HUES48 (cell line): ENCODE measurements around the gene CDK13.
A peak's percentile ranks its signal among the peaks of the same experiment; 100 is the strongest.
"Not testable (repeated sequence)": the region's sequence is repeated elsewhere in the genome, so short reads cannot be mapped to it uniquely, and the experiment has no call there.

Experiments used
- H3K27ac ChIP-seq: one replicate; pipeline ENCODE4 v1.7.0; 2013; ENCODE audit warnings: low read depth, low read length, inconsistent platforms
- H3K27me3 ChIP-seq: 2 replicates; pipeline ENCODE4 v1.6.1; 2013; ENCODE audit warnings: mild to moderate bottlenecking, low read length; ENCODE audit not compliant: control insufficient read depth, insufficient read depth
- H3K36me3 ChIP-seq: 2 replicates; pipeline ENCODE4 v1.6.1; 2013; ENCODE audit warnings: low read length; ENCODE audit not compliant: control insufficient read depth, insufficient read depth
- H3K4me1 ChIP-seq: 2 replicates; pipeline ENCODE4 v1.6.1; 2013; ENCODE audit warnings: mild to moderate bottlenecking, low read length; ENCODE audit not compliant: control insufficient read depth, insufficient read depth
- H3K4me3 ChIP-seq: 2 replicates; pipeline ENCODE4 v1.5.1; 2013; ENCODE audit warnings: mild to moderate bottlenecking, low read depth, low read length
- H3K9ac ChIP-seq: 2 replicates; pipeline ENCODE4 v1.6.1; 2013; ENCODE audit warnings: mild to moderate bottlenecking, low read depth, low read length, moderate library complexity
- H3K9me3 ChIP-seq: 2 replicates; pipeline ENCODE4 v1.6.1; 2013; ENCODE audit warnings: low read length; ENCODE audit not compliant: control insufficient read depth, insufficient read depth

Gene CDK13

DNA sequence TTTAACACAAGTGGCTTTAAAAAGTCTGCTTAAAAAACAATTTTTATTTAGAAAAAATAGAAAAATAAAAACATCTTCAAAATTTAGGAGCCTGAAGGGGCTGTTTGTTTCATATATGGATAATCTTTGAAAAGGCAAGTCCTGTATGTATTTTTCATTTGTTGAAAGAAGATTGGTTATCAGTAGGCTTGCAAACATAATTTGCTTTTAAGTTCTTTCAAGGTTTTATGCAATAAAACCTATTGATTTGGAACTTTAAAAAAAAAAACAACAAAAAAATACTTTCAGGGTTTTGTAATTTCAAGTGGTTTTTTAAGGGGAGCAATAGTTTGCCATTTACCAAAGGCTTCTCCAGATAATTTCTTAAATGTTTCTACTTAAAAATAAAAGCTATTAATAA lies 148.8 kb downstream of the CDK13 start:
- Histone ChIP-seq H3K9me3 (no peaks in the 10 kb centered on the region), H3K9ac (no peak overlapping the region), H3K4me1 (peaks cover 34% of the 10 kb centered on the region), H3K4me3 (no peak overlapping the region), H3K27ac (no peak overlapping the region), H3K36me3 (peaks cover 30% of the 10 kb centered on the region), H3K27me3 (no peaks in the 10 kb centered on the region)

DNA sequence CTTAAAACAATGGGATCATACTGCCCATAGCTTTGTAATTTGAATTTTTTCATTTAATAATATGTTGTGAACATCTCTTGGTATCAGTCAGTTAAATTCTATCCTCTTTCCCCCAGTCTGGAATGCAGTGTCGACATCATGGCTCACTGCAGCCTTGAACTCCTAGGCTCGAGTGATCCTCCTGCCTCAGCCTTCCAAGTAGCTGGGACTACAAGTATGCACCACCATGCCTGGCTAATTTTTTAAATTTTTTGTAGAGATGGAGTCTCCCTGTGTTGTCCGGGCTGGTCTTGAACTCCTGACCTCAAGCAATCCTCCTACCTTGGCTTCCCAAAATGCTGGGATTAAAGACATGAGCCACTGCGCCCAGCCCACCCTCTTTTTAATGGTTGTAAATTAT lies 149.8 kb downstream of the CDK13 start:
- no peak overlapping the region for H3K9ac ChIP-seq
- H3K9me3 ChIP-seq: no peaks in the 10 kb centered on the region
- peaks cover 19% of the 10 kb centered on the region for H3K36me3 ChIP-seq
- H3K27ac ChIP-seq: no peak overlapping the region
- H3K4me1 ChIP-seq: peaks cover 31% of the 10 kb centered on the region
- no peak overlapping the region for H3K4me3 ChIP-seq
- no peaks in the 10 kb centered on the region for H3K27me3 ChIP-seq

DNA sequence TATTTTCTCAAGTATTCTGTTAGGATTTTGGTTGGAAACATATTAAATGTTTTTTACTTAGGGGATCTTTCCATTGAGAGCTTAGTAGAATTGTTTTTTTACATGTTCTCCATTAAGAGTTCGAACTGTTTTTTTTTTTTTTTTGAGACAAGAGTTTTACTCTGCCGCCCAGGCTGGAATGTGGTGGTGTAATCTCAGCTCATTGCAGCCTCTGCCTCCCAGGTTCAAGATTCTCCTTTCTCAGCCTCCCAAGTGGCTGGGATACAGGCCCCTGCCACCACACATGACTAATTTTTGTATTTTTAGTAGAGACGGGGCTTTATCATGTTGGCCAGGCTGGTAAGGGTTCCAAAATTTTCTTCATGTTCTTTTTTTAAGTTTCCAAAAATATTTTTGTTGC lies 151.1 kb downstream of the CDK13 start:
- Histone ChIP-seq H3K4me1 (peaks cover 18% of the 10 kb centered on the region), H3K4me3 (no peak overlapping the region), H3K36me3 (peaks cover 11% of the 10 kb centered on the region)

DNA sequence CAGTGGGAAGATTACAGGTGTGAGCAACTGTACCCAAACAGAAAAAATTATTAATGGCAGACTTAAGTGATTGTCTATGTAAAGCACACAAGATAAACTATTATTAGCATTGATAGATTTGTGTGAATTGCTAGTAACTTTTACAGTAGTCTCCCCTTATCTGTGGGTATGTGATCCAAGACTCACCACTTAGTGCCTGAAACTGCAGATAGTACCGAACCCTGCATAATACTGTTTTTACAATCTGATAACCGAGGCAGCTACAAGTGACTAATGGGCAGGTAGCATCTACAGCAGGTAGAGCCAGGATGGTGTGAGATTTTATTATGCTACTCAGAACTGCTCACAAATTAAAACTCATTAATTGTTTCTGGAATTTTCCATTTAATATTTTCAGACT lies 152.8 kb downstream of the CDK13 start:
- H3K27me3 ChIP-seq: no peaks in the 10 kb centered on the region
- H3K4me1 ChIP-seq: peaks cover under 1% of the 10 kb centered on the region
- no peak overlapping the region for H3K27ac ChIP-seq
- no peak overlapping the region for H3K9ac ChIP-seq
- H3K4me3 ChIP-seq: no peak overlapping the region
- no peaks in the 10 kb centered on the region for H3K9me3 ChIP-seq
- H3K36me3 ChIP-seq: 0 out of 2 replicates have a peak, but pooled peaks cover under 1% of the 10 kb centered on the region

More for the DNA sequence above, 151.1 kb downstream of the CDK13 start:
- no peak overlapping the region for H3K27ac ChIP-seq
- H3K9ac ChIP-seq: no peak overlapping the region
- no peaks in the 10 kb centered on the region for H3K9me3 ChIP-seq
- H3K27me3 ChIP-seq: no peaks in the 10 kb centered on the region

DNA sequence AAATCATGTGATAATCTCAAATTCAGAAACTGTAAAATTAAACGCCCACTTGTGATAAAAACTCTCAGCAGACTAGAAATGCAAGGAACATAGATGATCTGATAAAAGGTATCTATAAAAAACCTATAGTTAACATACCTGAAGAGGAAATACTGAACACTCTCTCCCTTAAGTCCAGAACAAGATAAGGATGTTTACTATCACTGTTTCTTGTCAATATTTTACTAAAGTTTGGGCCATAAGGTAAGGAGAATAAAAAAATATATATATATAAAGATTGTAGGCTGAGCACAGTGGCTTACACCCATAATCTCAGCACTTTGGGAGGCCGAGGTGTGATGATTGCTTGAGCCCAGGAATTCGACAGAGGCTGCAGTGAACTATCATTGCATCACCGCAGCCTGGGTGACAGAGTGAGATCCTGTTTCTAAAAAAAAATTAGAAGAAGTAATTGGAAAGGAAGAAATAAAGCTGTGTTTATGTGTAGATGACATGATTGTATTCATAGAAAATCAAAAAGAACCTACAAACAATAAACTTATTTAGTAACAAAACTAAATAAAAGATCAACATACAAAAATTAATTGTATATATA lies 155.9 kb downstream of the CDK13 start:
- H3K27me3 ChIP-seq: no peaks in the 10 kb centered on the region

DNA sequence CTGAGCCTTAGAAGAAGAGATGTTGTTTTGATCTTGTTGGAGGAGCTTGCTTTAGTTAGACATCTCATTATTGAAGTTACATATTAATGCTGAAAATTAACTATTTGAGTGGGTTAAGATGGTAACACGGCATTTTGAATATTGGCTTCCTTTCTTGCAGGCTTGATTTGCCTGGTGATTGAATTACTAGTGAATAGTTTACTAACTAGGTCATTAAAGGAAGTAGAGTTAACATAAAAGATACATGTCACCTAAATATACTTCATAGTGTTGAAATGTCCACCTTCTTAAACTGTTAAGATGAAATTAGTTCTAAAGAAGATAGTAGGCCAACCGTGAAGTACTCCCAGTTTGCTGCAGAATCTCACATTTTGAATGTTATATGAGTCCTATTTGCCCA lies 165.9 kb downstream of the CDK13 start:
- Histone ChIP-seq H3K36me3 (no peaks in the 10 kb centered on the region), H3K4me3 (no peak overlapping the region), H3K9me3 (no peaks in the 10 kb centered on the region), H3K27ac (no peak overlapping the region), H3K9ac (no peak overlapping the region), H3K27me3 (no peaks in the 10 kb centered on the region), H3K4me1 (no peaks in the 10 kb centered on the region)

More for the DNA sequence above, 155.9 kb downstream of the CDK13 start:
- Histone ChIP-seq H3K9ac (no peak overlapping the region), H3K4me1 (no peaks in the 10 kb centered on the region), H3K4me3 (no peak overlapping the region), H3K9me3 (no peaks in the 10 kb centered on the region), H3K27ac (no peak overlapping the region), H3K36me3 (no peaks in the 10 kb centered on the region)

DNA sequence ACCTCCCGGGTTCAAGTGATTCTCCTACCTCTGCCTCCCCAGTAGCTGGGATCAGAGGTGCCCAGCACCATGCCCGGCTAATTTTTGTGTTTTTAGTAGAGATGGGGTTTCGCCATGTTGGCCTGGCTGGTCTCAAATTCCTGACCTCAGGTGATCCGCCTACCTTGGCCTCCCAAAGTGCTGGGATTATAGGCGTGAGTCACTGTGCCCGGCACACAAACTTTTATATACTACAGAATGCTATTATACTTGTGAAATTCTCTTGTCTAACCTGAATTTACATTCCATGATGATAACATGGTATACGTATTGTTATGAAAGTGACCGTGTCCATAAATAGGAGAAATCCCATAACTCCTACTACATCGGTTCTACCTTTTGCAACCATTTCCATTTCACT lies 167.1 kb downstream of the CDK13 start:
- H3K4me3 ChIP-seq, H3K36me3 ChIP-seq, H3K27me3 ChIP-seq, H3K9ac ChIP-seq, H3K4me1 ChIP-seq, H3K9me3 ChIP-seq: not testable (repeated sequence)
- peak overlapping the region; percentile 47 for H3K27ac ChIP-seq

DNA sequence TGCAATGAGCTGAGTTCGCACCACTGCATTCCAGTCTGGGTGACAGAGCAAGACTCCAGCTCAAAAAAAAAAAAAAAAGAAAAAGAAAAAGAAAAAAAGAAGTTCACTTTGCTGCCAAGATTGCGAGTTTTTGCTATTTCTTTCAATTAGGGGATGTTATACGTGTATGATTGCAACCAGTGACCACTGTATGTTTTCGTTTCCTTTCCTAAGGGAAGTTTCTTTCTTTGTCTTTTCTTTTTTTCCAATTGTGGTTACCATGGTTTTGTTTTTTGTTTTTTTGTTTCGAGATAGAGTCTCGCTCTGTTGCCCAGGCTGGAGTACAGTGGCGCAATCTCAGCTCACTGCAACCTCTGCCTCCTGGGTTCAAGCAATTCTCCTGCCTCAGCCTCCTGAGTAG lies 168.1 kb downstream of the CDK13 start:
- not testable (repeated sequence) for H3K36me3 ChIP-seq, H3K27ac ChIP-seq, H3K4me1 ChIP-seq, H3K4me3 ChIP-seq, H3K27me3 ChIP-seq, H3K9me3 ChIP-seq, H3K9ac ChIP-seq

DNA sequence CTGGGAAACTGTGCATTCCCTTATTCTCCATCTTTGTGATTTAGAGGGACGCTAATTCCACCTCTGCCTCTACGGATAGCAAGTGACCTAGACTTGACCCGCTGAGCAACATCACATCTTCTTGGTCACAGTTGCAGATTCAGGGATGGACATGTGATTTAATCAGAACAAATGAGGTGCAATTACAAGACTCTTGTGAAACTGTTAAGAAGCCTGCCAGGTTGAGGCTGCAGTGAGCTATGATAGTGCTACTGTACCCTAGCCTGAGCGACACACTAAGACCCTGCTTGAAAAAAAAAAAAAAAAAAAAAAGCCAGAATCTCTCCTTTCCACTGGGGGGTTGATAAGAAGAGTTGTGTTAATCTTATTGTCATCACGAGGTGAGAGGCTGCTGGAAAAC lies 170.0 kb downstream of the CDK13 start:
- Histone ChIP-seq H3K9me3 (no peaks in the 10 kb centered on the region), H3K27ac (no peak overlapping the region), H3K4me1 (no peaks in the 10 kb centered on the region), H3K27me3 (no peaks in the 10 kb centered on the region), H3K4me3 (no peak overlapping the region), H3K9ac (no peak overlapping the region), H3K36me3 (no peaks in the 10 kb centered on the region)

DNA sequence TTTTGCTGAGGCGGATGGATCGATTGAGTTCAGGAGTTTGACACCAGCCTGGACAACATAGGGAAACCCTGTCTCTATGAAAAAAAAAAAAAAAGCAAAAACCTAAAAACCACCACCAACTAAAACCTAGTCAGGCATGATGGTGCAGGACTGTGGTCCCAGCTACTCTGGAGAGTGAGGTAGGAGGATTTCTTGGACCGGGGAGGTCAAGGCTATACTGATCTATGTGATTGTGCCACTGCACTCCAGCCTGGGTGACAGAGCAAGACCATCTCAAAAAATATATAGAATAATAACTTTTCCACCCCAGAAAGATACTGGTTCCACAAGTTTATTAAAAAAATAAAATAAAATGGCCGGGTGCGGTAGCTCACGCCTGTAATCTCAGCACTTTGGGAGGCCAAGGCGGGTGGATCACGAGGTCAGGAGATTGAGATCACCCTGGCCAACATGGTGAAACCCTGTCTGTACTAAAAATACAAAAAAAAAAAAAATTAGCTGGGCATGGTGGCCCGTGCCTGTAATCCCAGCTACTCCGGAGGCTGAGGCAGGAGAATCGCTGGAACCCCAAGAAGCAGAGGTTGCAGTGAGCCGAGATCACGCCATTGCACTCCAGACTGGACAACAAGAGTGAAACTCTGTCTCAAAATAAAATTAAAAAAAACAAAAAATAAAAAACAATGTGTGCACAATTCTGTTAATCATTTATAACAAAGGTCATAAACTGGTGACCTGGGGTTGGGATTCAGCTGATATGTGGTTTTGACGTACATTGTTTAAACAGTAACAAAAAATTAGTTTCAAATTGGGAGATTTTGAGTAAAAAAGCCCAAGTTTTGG lies 172.3 kb downstream of the CDK13 start:
- not testable (repeated sequence) for H3K9me3 ChIP-seq, H3K27me3 ChIP-seq, H3K36me3 ChIP-seq, H3K4me1 ChIP-seq, H3K27ac ChIP-seq, H3K9ac ChIP-seq, H3K4me3 ChIP-seq

DNA sequence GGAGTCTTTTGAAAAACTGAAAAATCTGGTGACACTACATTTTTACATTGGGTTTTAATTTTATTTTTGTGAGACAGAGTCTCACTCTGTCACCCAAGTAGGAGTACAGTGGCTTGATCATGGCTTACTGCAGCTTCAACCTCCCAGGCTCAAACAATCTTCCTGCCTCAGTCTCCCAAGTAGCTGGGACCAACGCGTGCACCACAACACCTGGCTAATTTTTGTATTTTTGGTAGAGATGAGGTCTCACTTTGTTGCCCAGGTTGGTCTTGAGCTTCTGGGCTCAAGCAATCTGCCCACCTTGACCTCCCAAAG lies 172.8 kb downstream of the CDK13 start:
- Histone ChIP-seq H3K4me1 (no peaks in the 10 kb centered on the region), H3K27me3 (no peaks in the 10 kb centered on the region), H3K9me3 (no peaks in the 10 kb centered on the region), H3K27ac (no peak overlapping the region), H3K9ac (no peak overlapping the region), H3K4me3 (no peak overlapping the region), H3K36me3 (no peaks in the 10 kb centered on the region)
